GM21825 (cell line): ENCODE results near the gene GFRA3.
A peak's percentile ranks its signal among the peaks of the same experiment; 100 is the strongest.
"Not testable (repeated sequence)": the region's sequence is repeated elsewhere in the genome, so short reads cannot be mapped to it uniquely, and the experiment has no call there.

Source experiments
- ATAC-seq: cut with Tn5 transposase; IDR thresholded peaks from one replicate; pipeline ENCODE4 v1.9.1; 2021; ENCODE audit warnings: mild to moderate bottlenecking, moderate library complexity; ENCODE audit not compliant: unreplicated experiment

The GFRA3 gene

GRCh38 chr5:138247800-138248199, 26.6 kb downstream of the GFRA3 start:
- not testable (repeated sequence) for ATAC-seq

DNA sequence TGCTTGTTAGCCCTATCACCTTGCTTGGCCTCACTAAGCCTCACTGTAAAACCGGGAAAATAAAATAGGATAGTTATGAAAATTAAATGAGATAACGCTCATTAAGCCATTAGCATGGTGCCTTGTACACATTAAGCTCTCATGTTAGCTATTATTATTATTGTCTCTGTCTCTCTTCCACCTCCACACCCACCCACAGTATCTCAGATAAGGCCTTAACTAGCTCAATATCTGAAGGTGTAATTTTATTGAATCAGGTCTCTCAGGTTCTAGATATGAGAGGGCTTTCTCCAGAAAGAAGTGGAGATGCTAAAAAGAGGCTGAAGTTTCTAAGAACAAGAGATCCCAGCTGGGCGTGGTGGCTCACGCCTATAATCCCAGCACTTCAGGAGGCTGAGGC, 27.6 kb downstream of the GFRA3 start:
- ATAC-seq: no peak

DNA sequence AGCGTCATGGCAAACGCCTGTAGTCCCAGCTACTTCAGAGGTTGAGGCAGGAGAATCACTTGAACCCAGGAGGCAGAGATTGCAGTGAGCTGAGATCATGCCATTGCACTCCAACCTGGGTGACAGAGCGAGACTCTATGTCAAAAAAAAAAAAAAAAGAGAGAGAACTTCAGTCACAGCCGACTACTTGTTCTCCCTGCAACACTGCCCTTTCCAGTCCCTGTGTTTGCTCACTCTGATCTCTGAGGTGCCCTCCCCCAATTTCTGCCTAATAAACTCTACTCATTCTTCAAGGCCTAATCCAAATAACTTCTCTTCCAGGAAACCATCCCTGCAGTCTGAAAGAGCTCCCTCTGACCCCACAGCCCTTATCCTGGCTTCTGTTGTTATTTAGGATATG, 28.1 kb downstream of the GFRA3 start:
- ATAC-seq: no peak

DNA sequence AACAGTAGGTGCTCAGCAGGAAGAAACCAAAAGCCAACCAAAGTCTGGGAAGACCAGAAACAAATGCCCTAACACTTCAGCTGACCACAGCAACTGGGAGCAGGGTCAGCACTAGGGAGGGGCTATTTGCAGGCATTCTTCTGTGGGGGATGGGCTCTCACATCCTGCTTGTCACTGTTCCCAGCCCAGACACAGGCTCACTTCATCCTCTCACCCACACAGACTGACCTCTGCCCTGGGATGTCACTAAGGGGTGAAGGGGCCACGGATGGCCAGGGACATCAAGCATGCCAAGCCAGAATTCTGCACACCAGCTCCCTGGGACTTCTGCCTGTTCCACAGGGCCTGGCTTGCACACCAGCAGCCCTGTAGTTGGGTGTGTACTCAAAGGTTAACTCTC, 28.7 kb downstream of the GFRA3 start:
- no peak for ATAC-seq

DNA sequence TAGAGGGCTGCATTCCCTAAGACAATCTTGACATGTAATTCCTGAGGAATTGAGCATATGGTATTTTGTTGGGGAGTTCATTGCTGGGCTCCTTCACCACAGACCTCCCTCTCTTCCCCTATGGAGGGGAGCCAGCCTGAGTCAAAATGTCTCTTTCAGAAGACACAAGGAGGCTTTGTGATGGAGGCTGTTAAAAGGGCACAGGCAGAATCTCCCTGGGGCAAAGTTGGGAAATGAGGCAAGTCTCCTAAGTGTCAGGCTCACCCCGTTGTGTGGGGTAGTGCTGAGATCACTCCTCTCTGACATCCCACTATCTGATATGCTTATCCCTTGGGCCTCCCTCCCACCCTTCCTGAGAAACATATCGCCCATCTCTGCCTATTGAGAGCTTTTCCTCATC, 30.6 kb downstream of the GFRA3 start:
- no peak for ATAC-seq

DNA sequence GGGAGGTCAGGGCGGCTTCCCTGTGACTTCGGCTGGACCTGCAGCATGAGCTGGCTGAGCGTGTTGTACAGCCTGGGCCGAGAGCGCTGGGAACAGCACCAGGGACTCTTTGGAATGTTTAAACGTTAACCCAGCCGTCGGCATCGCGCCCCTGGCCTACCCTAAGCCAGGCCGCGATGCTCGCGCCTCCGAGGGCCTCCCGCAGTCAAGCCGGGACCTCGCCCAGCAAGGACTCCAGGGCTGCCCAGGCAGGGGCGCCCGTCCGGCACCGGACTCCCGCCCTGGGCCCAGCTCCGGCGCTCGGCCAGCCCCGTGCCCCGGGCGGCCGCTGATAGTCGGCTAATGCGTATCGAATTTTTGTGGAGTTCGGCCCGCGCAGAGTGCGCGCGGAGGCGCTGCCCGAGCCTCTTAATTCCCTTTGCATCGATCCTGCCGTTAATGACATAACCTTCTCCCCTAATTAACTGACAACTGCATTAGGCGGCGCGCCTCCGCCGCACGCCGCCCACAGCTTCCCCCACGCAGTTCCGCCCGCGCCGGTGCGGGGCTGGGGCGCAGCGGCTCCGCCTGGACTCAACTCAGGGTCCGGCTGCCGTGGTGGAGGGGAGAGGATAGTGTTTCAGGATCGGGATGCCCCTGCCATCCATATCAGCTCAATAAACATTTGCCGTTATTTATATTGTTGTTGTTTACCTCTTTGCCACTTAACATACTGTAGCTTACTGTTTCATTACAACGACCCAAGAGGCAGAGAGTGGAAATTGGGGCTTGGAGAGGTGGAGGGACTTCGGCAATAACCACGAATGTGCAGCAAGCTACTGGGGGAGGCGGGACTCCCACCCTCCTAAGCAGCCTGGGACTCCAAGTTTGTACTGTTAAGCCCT, 32.5 kb downstream of the GFRA3 start:
- no peak for ATAC-seq

- ATAC-seq: no peak
These were observed 33.6 kb downstream of the GFRA3 start for GRCh38 chr5:138240650-138241385.

DNA sequence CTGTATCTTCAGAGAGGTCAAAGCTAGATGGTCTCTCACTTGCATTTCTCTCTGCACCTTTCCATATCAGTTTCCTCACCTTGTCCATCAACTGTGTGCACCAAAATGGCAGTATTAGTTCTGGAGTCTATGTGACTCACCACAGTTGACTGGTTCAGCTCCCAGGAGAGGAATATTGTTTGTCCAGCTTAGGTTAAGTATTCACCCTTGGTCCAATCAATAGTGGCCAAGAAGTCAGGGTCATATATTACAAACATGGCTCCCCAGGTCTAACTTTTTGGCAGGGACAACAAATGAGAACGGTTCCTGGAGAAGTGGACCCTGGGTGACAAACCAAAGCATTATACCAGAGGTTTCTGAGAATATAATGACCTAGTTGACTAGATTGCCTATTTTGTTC, 36.4 kb downstream of the GFRA3 start:
- no peak for ATAC-seq

DNA sequence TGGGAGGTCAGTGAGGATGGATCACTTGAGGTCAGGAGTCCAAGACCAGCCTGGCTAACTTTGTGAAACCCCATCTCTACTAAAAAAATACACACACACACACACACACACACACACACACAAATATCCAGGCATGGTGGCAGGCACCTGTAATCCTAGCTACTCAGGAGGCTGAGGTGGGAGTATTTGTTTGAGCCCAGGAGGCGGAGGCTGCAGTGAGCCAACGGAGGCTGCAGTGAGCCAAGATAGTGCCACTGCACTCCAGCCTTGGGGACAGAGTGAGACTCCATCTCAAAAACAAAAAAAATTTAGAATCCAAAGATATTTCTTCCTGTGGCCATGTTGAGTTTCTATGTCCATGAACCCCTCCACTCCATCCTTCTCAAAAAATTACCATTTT, 39.8 kb downstream of the GFRA3 start:
- ATAC-seq: no peak

GRCh38 chr5:138233280-138233679, 41.1 kb downstream of the GFRA3 start:
- no peak for ATAC-seq

GRCh38 chr5:138230981-138231589, 43.3 kb downstream of the GFRA3 start:
- no peak for ATAC-seq

GRCh38 chr5:138230261-138230660, 44.2 kb downstream of the GFRA3 start:
- ATAC-seq: no peak

GRCh38 chr5:138229387-138229786, 45.0 kb downstream of the GFRA3 start:
- no peak for ATAC-seq

DNA sequence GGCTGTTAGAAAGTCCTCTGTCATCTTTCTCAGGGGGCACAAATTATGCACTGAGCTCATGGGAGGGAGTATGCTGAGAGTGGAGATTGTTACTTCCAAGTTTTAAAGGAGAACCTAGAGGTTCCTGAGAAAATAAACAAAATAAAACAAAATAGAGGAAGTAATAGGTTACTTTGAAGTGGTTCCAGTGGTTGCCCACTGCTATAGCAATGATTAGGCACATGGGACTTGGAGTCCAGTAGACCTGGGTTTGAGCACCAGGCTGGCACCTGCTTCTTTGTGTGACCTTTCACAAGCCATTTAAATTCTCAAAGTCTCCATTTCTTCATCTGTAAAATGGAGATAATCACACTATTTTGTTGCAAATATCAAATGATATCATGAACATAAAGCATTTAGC, 47.5 kb downstream of the GFRA3 start:
- ATAC-seq: no peak

- no peak for ATAC-seq
These were observed 49.7 kb downstream of the GFRA3 start for GRCh38 chr5:138224712-138225111.

- ATAC-seq: no peak
These were observed 50.9 kb downstream of the GFRA3 start for GRCh38 chr5:138223532-138223931.

DNA sequence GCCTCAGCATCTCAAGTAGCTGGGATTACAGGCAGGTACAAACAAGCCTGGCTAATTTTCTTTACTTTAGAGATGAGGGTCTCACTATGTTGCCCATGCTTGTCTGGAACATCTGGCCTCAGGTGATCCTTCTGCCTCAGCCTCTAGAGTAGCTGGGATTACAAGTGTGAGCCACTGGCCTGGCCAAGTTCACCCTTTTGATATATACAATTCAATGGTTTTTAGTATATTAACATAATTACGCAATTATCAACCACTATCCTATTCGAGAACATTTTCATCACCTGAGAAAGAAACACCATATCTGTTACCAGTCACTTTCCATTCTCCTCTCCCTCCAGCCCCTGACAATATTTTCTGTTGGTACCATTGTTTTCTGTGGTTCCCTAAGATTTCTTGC, 57.6 kb downstream of the GFRA3 start:
- ATAC-seq: no peak

- peak; percentile 94 for ATAC-seq
These were observed 61.0 kb downstream of the GFRA3 start, which contains the start of gene CDC23 for GRCh38 chr5:138213161-138214029. TSS of gene CDC23 (minus strand) at chr5:138213323. CDS start at chr5:138213312, 11 bp downstream.

- ATAC-seq: peak; percentile 20
These were observed 61.6 kb downstream of the GFRA3 start for GRCh38 chr5:138212828-138213160.

GRCh38 chr5:138210985-138211384, 63.4 kb downstream of the GFRA3 start:
- ATAC-seq: no peak
